H9 (cell line): ENCODE data around the gene CTNNA3. TPM values are rescaled to one million over a fixed set of nuclear protein-coding genes. Genes with fewer than 3 reads are reported as not detected.

Source experiments
- DNase-seq: peaks from one replicate; pipeline ENCODE4 v3.0.0-alpha.2; 2017
- H2AFZ ChIP-seq: one replicate; pipeline ENCODE4 v1.6.1; 2013; ENCODE audit warnings: mild to moderate bottlenecking, low read length, control low read depth, moderate library complexity
- H2AK5ac ChIP-seq: 2 replicates; pipeline ENCODE4 v1.6.1; 2013; ENCODE audit warnings: low read length, control low read depth, mixed read lengths; ENCODE audit not compliant: insufficient read length
- H2BK120ac ChIP-seq: one replicate; pipeline ENCODE4 v1.6.1; 2013; ENCODE audit warnings: low read depth, mild to moderate bottlenecking, low read length, control low read depth, inconsistent platforms; ENCODE audit not compliant: poor library complexity, severe bottlenecking
- H2BK12ac ChIP-seq: 2 replicates; pipeline ENCODE4 v1.6.1; 2013; ENCODE audit warnings: low read length, control low read depth, mixed read lengths, low read depth; ENCODE audit not compliant: insufficient read length
- H2BK15ac ChIP-seq: 2 replicates; pipeline ENCODE4 v1.6.1; 2013; ENCODE audit warnings: low read depth, low read length, control low read depth
- H2BK20ac ChIP-seq: one replicate; pipeline ENCODE4 v1.6.1; 2013; ENCODE audit warnings: low read depth, mild to moderate bottlenecking, low read length, control low read depth, inconsistent platforms; ENCODE audit not compliant: poor library complexity, severe bottlenecking
- H2BK5ac ChIP-seq: 2 replicates; pipeline ENCODE4 v1.6.1; 2013; ENCODE audit warnings: low read length, control low read depth, mixed read lengths; ENCODE audit not compliant: insufficient read length
- H3K14ac ChIP-seq: 2 replicates; pipeline ENCODE4 v1.6.1; 2013; ENCODE audit warnings: low read length, control low read depth; ENCODE audit not compliant: insufficient read depth
- H3K18ac ChIP-seq: 2 replicates; pipeline ENCODE4 v1.6.1; 2013; ENCODE audit warnings: low read depth, mild to moderate bottlenecking, mixed read lengths, low read length, control low read depth; ENCODE audit not compliant: insufficient read length
- H3K23ac ChIP-seq: 2 replicates; pipeline ENCODE4 v1.6.1; 2013; ENCODE audit warnings: low read length, control low read depth, mixed read lengths, low read depth; ENCODE audit not compliant: insufficient read length
- H3K23me2 ChIP-seq: 2 replicates; pipeline ENCODE4 v1.6.1; 2013; ENCODE audit warnings: low read depth, mild to moderate bottlenecking, mixed read lengths, low read length, control low read depth; ENCODE audit not compliant: insufficient read length, poor library complexity, severe bottlenecking
- H3K27ac ChIP-seq: 2 replicates; pipeline ENCODE4 v1.5.1; 2013; ENCODE audit warnings: low read length, control low read depth, mixed read lengths, low read depth; ENCODE audit not compliant: insufficient read length
- H3K27me3 ChIP-seq: 2 replicates; pipeline ENCODE4 v1.6.1; 2013; ENCODE audit warnings: low read length, control low read depth, inconsistent platforms; ENCODE audit not compliant: insufficient read depth
- H3K4ac ChIP-seq: 2 replicates; pipeline ENCODE4 v1.6.1; 2013; ENCODE audit warnings: low read depth, mild to moderate bottlenecking, control low read depth, inconsistent platforms, low read length, moderate library complexity
- H3K4me1 ChIP-seq: 2 replicates; pipeline ENCODE4 v1.6.1; 2013; ENCODE audit warnings: low read length, control low read depth, inconsistent platforms; ENCODE audit not compliant: insufficient read depth
- H3K4me2 ChIP-seq: 2 replicates; pipeline ENCODE4 v1.6.1; 2013; ENCODE audit warnings: low read length, control low read depth, mixed read lengths; ENCODE audit not compliant: insufficient read length, insufficient read depth
- H3K56ac ChIP-seq: 2 replicates; pipeline ENCODE4 v1.6.1; 2013; ENCODE audit warnings: low read depth, mild to moderate bottlenecking, mixed read lengths, low read length, control low read depth; ENCODE audit not compliant: insufficient read length
- H3K79me1 ChIP-seq: 2 replicates; pipeline ENCODE4 v1.6.1; 2013; ENCODE audit warnings: low read depth, mild to moderate bottlenecking, moderate library complexity, low read length, control low read depth, inconsistent platforms; ENCODE audit not compliant: insufficient read depth, poor library complexity, severe bottlenecking
- H3K79me2 ChIP-seq: 2 replicates; pipeline ENCODE4 v1.6.1; 2013; ENCODE audit warnings: low read length, control low read depth, inconsistent platforms; ENCODE audit not compliant: insufficient read depth
- H3K9ac ChIP-seq: 2 replicates; pipeline ENCODE4 v1.6.1; 2013; ENCODE audit warnings: low read length, control low read depth, mixed read lengths; ENCODE audit not compliant: insufficient read length; ENCODE audit errors: extremely low read depth
- H3K9me3 ChIP-seq: one replicate; pipeline ENCODE4 v1.6.1; 2013; ENCODE audit warnings: low read depth, low read length, inconsistent platforms; ENCODE audit not compliant: control insufficient read depth
- H3T11ph ChIP-seq: one replicate; pipeline ENCODE4 v1.6.1; 2013; ENCODE audit warnings: mild to moderate bottlenecking, low read length, control low read depth, inconsistent platforms
- H4K20me1 ChIP-seq: one replicate; pipeline ENCODE4 v1.6.1; 2013; ENCODE audit not compliant: control insufficient read depth, insufficient read length, insufficient read depth
- H4K5ac ChIP-seq: 2 replicates; pipeline ENCODE4 v1.6.1; 2013; ENCODE audit warnings: low read depth, mild to moderate bottlenecking, mixed read lengths, low read length, control low read depth; ENCODE audit not compliant: insufficient read length
- H4K8ac ChIP-seq: replicated peaks from 2 replicates; pipeline ENCODE4 v1.6.1; 2013; ENCODE audit warnings: low read length, control low read depth, mixed read lengths, low read depth; ENCODE audit not compliant: insufficient read length
- H4K91ac ChIP-seq: 2 replicates; pipeline ENCODE4 v1.6.1; 2013; ENCODE audit warnings: low read depth, mild to moderate bottlenecking, moderate library complexity, mixed read lengths, low read length, control low read depth; ENCODE audit not compliant: insufficient read length
- H3K27ac Mint-ChIP-seq, 3 experiments: 2 replicates in 2 of 3; 3 replicates in 1 of 3; pipeline ENCODE4 v1.8.0; 2020 to 2021; ENCODE audit warnings: mixed read lengths in 3 of 3, mild to moderate bottlenecking in 1 of 3, moderate library complexity in 1 of 3
- H3K27me3 Mint-ChIP-seq: 2 replicates; pipeline ENCODE4 v1.8.0; 2021; ENCODE audit warnings: low read depth, mild to moderate bottlenecking, moderate library complexity, mixed read lengths
- H3K36me3 Mint-ChIP-seq, 3 experiments: 2 replicates in 2 of 3; 3 replicates in 1 of 3; pipeline ENCODE4 v1.8.0; 2020 to 2021; ENCODE audit warnings: low read depth in 3 of 3, mixed read lengths in 3 of 3; ENCODE audit not compliant: insufficient read depth in 1 of 3
- H3K4me1 Mint-ChIP-seq, 2 experiments: 2 replicates each; pipeline ENCODE4 v1.8.0; 2020; ENCODE audit warnings: mixed read lengths in 2 of 2
- H3K4me3 Mint-ChIP-seq, 2 experiments: 2 replicates in 1 of 2; 3 replicates in 1 of 2; pipeline ENCODE4 v1.8.0; 2020 to 2021; ENCODE audit warnings: mild to moderate bottlenecking in 2 of 2, mixed read lengths in 2 of 2, moderate library complexity in 1 of 2
- H3K9me3 Mint-ChIP-seq, 2 experiments: 2 replicates in 1 of 2; 3 replicates in 1 of 2; pipeline ENCODE4 v1.8.0; 2020; ENCODE audit warnings: mild to moderate bottlenecking in 2 of 2, mixed read lengths in 2 of 2, moderate library complexity in 1 of 2
- total RNA-seq: library from RNA; stranded (reverse); gene quantifications from 2 replicates; pipeline ENCODE4 v1.2.1, GENCODE V29; 2021
- TF ChIP-seq, protein P1 (sequence below): fragments of 200-600 bp; sonication (generic); conservative IDR thresholded peaks from 3 replicates; pipeline ENCODE4 v1.8.0; 2021; ENCODE audit warnings: antibody characterized with exemption, mild to moderate bottlenecking

The CTNNA3 gene
- total RNA-seq, 1 experiment from 2014 or later: 3.3 TPM

DNA sequence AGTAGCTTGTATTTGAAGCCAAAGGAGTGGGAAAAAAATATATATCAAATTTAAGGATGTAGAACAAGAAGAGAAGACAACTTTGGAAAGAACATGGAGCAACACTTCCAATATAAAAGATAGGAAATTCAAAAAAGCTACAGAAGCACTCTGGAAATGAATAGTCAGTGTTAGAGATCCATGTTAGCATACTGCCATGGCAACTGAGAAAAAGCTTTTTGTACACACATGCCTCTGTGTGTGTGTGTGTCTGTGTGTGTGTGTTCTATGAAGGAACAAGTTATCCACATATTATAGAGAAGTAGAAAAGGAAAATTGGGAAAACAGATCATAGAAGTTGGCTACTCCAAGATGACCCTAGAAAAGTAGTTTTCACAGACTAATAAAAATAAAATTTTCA, 673.9 kb downstream of the CTNNA3 start:
- H2AK5ac ChIP-seq: no peak overlapping the region
- H4K5ac ChIP-seq: no peak overlapping the region
- H3K4me1 ChIP-seq: no peaks in the 10 kb centered on the region
- H3K4me1 Mint-ChIP-seq: 0 out of 4 replicates have a peak, but pooled peaks cover 2 to 3% of the 10 kb centered on the region in 2 experiments
- no peak overlapping the region for H3K4me2 ChIP-seq
- H3K18ac ChIP-seq: no peak overlapping the region
- no peak overlapping the region for H3K4me3 Mint-ChIP-seq
- no peak overlapping the region for H3K4ac ChIP-seq
- no peak overlapping the region for H4K91ac ChIP-seq
- H2AFZ ChIP-seq: no peak overlapping the region
- no peaks in the 10 kb centered on the region for H3K79me2 ChIP-seq
- no peak overlapping the region for H2BK15ac ChIP-seq
- H3K23ac ChIP-seq: no peak overlapping the region
- H3K27me3 Mint-ChIP-seq: no peaks in the 10 kb centered on the region
- no peak overlapping the region for H2BK20ac ChIP-seq
- no peak overlapping the region for H3K56ac ChIP-seq
- TF ChIP-seq, protein P1, sequence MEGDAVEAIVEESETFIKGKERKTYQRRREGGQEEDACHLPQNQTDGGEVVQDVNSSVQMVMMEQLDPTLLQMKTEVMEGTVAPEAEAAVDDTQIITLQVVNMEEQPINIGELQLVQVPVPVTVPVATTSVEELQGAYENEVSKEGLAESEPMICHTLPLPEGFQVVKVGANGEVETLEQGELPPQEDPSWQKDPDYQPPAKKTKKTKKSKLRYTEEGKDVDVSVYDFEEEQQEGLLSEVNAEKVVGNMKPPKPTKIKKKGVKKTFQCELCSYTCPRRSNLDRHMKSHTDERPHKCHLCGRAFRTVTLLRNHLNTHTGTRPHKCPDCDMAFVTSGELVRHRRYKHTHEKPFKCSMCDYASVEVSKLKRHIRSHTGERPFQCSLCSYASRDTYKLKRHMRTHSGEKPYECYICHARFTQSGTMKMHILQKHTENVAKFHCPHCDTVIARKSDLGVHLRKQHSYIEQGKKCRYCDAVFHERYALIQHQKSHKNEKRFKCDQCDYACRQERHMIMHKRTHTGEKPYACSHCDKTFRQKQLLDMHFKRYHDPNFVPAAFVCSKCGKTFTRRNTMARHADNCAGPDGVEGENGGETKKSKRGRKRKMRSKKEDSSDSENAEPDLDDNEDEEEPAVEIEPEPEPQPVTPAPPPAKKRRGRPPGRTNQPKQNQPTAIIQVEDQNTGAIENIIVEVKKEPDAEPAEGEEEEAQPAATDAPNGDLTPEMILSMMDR: no peak
- H4K8ac ChIP-seq: no peak overlapping the region
- no peaks in the 10 kb centered on the region for H3K23me2 ChIP-seq
- H3K27ac ChIP-seq: no peak overlapping the region
- H2BK120ac ChIP-seq: no peak overlapping the region
- no peaks in the 10 kb centered on the region for H3K9me3 ChIP-seq
- no peak overlapping the region for H3T11ph ChIP-seq
- no peaks in the 10 kb centered on the region for H3K9me3 Mint-ChIP-seq
- no peak overlapping the region for H2BK5ac ChIP-seq
- no peak overlapping the region for H3K27ac Mint-ChIP-seq
- H2BK12ac ChIP-seq: no peak overlapping the region
- H3K27me3 ChIP-seq: no peaks in the 10 kb centered on the region
- no peaks in the 10 kb centered on the region for H4K20me1 ChIP-seq
- H3K9ac ChIP-seq: no peak overlapping the region
- H3K36me3 Mint-ChIP-seq: no peaks in the 10 kb centered on the region
- no peak for DNase-seq
- H3K14ac ChIP-seq: no peak overlapping the region
- H3K79me1 ChIP-seq: no peaks in the 10 kb centered on the region
